Erythroblast (primary cell): ENCODE results near the gene SETD3.

ENCODE experiments used
- DNase-seq, 2 experiments: peaks; one replicate each; lab custom pipeline; 2025; lab: John Stamatoyannopoulos, UW
- GATA1 ChIP-seq: IDR thresholded peaks from 2 replicates; pipeline ENCODE4 v1.6.1; 2011; ENCODE audit warnings: low read depth, mild to moderate bottlenecking, control low read depth, low read length, moderate library complexity
- POLR2A ChIP-seq: IDR thresholded peaks from 2 replicates; pipeline ENCODE4 v1.6.1; 2011; ENCODE audit warnings: mild to moderate bottlenecking, low read length

Gene SETD3

DNA sequence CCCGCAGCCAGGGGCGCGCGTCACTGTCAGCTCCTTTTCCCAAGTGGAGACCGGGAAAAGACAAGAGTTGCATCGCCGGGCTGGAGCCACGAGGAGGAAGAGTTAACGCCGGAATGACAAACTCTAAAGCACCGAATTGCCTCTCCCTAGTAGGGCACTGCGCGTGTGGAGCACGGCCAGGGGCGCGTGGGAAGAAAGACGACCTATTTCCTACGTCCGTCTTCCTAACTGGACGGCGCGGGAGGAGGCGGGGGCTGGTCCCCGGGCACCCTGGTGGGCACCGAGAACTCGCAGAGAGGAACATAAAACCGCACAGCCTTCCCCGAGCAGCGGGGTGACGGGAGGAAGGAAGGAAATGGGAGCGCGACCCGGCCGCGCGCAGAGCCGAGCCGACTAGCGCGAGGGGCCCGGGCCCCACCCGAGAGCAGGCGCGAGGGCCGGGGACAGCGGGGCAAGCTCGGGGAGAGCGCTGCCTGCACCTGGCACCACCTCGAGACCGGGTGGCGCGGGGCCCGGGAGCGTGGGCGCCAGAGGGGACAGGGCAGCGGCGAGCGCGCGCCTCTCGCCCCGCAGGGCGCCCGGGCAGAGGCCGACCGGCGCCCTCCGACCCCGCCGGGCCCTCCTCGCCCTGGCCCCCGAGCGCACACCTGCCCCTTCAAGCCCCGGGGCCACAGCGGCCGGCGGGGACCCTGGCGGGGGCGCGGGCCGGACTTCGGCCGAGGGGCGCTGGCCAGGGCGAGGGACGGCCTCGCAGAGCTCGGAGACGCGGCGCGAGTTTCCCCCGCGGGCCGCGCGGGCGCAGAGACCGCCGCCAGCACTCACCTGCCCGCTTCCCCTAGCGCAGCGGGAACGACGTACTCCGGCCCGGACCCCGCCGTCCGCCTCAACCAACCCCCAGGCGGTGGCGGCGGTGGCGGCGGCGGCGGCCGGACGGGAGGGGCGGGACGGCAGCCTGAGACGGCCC lies at the start of gene SETD3:
Gene SETD3, minus strand, starts transcription at position 954 of the 964 bp plus-strand sequence. CDS start 15,054 bp downstream, outside the sequence.
- DNase-seq, result peak; percentile 55 to 69
- no peak for TF ChIP-seq GATA1
- TF ChIP-seq POLR2A, result no peak

DNA sequence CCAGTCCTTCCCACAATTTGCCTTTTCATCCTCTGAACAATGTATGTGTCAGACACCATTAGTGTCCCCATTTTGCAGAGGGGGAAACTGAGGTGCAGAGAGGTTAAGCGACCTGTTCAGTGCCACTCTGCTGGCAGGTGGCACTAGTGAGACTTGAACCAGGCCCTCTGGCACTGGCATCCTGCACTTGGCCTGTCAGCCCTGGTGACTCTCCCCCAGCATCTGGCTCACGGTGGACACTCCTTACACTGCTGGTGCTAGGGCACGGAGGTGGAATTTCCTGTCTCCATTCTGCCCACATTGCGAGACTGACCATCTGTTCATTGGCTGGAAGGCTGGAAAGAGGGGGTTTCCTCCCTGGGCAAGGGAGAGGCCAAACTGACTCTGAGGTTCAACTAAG lies 49.2 kb upstream of the SETD3 start:
- no peak for TF ChIP-seq GATA1
- no peak for TF ChIP-seq POLR2A
- no peak for DNase-seq

DNA sequence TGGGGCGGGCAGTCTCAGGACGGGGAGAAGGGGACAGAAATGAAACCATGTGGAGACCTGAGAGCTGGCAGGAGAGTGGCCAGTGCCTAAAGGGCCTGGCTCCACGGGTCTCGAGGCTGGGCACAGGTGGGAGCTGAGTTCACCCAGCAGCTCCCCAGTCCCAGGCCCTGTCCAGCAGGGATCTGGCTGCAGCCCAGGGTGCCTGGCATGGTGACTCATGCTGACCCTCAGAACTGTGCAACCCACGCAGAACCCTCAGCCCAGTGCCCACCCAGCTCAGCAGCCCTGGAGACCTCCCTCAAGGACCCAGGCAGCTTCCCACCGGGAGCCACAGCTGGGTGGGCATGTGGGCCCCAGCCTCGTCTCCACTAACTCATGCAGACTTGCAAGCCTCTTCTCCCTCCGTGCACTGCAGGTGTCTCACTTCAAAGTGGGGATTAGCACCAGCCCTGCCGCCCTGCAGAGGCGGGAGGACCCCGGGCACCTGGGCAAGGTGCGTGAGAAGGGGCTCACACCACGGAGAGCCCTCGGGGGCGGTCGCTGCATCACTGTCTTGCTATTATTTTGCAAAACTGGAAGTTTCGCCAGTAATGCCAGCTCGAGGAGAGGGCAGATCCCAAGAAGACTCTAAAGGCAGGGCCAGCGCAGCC lies 46.9 kb upstream of the SETD3 start:
- DNase-seq, result no peak
- TF ChIP-seq GATA1, result no peak
- no peak for TF ChIP-seq POLR2A

DNA sequence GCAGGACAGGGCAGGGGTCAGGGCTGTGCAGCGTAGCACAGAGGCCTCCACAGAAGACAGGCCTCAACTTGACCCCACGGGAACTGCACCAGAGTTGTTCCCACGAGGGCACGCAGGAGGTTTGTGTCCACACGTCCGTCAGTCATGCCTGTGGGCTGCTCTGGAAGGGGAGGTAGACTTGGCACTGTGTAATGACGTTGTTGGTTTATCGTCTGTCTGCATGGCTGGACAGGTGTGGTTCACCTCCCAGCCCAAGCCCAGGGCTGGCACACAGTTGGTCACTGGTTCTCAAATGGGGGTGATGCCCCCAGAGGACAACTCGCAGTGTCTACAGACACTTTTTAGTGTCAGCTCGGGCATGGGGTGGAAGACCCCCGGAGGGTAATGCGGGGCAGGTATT lies 46.4 kb upstream of the SETD3 start:
- TF ChIP-seq GATA1, result no peak
- TF ChIP-seq POLR2A, result no peak
- no peak for DNase-seq

DNA sequence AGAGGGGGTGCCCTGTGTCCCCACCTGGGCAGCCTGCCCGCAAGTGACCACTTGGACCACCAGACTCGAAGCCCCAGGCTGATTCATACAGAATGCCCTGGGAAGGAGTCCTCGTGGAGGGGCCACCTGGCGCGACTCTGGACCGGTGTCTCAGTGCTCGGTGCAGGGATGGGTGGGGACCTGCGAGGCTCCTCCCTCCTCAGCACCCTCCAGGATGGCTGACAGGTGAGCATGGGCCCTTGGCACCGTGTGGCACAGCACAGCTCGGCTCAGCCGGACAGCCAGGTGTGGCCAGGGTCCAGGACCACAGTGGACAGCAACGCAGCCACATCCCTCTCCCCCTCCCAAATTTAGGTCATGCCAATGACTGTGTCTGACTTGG lies 45.0 kb upstream of the SETD3 start:
- no peak for TF ChIP-seq GATA1
- no peak for TF ChIP-seq POLR2A
- DNase-seq, result no peak

DNA sequence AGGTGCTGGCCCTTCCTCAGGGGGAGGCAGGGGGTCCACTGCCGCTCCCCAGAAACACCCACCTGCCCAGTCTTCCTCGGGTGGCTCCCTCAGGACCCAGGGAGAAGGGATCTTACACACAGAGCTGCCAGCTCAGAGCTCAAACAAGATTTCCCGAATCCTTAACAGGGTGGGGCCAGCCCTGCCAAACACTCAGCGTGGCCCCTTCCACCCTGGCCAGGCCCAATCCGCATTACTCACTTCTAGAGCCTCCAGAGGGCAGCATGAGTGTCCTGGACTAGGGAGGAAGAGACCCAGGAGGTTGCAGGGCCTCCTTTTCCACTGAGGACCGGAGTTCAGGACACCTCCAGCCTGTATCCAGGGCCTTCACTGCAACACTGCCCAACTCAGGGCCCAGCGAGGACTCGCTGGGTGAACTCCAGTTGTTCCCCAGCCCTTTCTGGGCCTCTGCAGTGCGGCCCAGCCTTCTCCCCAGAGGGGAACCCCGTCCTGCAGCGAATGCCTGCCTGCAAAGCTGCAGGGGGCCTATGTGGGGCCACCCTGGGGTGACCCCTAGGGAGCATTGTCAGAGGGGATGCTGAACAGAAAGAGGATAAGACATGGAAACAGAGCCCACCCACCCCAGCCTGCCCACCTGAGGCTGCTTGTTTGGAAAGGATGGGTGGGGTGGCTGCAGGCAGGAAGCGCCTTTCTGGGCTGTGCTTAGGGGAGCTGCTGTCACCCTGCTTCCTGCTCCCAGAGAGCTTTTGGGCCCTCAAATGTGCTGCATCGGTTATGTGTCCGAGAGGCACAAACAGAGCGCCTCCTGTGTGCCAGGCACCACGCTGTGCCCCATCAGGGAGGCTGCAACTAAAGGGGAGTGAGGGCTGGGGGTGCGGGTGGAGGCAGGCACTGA lies 44.4 kb upstream of the SETD3 start:
- DNase-seq, result no peak
- TF ChIP-seq POLR2A (no peak), GATA1 (no peak)

DNA sequence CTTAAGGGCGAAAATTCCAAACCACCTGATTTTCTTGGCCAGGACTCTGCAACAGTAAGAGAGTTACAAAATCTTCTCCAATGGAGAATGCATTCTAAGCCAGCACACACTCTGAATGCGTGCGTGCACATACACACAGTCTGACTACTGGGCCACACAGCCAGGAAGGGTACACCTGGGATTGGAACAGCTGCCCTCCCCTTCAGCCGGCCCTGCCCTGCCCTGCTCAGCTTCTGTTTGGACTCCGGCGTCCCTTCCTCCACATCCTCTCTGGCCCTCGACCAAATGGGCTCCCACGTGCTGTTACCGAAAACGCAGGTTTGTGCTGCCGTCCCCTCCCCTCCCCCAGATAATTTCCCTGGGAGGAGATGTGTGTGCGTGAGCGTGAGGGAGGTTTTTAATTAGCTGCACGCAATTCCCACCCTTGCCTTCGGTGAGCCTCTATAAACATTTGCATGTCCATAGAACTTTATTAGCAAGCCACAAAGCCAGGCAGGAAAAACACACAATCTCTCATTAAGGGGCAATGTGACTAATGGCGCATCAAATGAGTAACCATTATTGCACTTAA lies 43.5 kb upstream of the SETD3 start:
- DNase-seq, result no peak
- TF ChIP-seq POLR2A (no peak), GATA1 (no peak)

DNA sequence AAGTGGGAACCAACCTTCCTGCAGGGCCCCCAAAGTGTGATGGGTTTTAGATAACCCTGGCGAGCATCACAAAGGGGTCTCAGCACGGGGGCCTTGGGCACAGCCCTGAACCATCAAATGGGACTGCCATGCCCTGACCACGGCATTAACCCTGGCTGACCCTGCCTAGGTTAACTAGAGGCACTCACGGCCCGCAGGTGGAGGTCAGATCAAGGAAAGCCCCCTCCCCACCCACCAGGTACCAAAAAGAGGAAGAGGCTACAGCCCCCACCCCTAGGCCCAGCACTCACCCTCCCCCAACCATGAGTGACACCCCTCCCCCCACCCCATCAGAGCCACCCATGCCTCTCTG lies 43.0 kb upstream of the SETD3 start:
- DNase-seq, result no peak
- no peak for TF ChIP-seq GATA1
- no peak for TF ChIP-seq POLR2A

DNA sequence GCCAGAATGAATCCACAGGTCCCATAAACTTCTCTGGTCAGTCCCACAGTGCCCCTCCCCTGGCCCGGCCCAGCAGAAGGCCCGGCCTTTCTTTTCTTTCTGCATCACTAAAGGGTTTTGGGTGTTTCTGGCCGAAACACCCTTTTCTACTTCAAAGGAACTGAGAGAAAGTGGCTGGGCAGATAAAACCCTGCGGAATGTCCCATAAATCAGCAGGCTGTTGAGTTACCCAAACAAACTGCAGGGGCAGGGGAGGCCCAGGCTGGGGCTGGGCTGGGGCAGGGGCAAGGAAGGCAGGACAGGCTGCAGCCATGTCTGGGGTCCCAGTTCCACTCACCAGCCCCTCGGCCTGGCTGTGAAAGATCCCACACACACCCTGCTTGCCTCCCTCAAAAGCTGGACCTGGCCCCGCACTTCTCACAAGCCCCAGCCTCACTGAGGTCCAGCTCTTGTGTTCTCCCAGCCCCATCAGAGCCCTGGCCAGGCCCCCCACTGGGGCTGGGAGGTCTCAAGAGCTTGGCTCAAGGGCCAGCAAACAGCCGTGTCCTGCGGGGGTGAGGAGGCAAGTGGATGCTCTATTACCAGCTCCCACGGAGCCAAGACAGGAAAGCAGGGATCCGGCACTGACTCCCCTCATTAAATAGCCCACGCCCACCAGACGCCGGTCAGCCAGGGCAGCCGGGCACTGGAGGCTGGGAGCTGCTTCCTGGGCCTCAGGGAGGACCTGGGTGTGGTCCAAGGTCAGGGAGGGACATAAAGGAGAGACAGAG lies 42.5 kb upstream of the SETD3 start:
- TF ChIP-seq POLR2A (no peak), GATA1 (no peak)
- no peak for DNase-seq

DNA sequence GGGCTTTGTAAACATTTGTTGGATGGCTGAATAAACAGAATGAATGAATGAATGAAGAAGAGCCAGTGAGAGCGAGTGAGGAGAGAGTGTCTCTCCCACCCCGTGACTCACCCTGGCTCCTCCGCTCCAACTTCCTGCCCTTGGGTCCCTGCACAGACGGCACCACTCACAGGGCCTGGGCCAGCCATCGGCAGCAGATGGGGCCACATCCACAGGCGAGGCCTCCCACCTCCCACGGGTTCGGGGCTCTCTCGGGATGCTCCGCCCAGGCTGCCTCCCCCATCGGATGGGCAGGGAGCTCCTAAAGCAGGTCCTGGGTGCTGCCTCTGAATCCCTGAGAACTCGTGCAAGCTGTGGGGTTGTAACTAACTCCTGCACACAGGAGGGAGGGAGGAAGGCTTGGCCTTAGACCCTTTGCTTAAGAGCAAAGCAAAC lies 41.8 kb upstream of the SETD3 start:
- TF ChIP-seq GATA1 (no peak), POLR2A (no peak)
- DNase-seq, result no peak

DNA sequence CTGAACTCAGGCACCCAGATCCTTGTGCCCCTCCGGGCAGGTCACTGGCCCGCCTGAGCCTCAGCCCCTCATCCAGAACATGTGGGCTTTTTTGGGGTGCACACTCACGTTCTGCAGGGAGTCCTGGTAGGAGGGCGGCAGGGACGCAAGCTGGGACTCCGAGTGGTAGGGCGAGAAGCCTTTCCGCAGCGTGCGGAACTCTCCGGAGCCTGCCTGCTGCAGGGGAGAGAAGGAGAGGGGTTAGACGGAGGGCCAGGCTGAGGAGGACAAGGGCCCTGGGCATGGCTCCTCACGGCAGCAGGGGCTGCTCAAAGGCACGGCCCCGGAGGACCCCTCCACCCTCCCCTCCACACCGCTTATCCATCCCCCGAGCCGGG lies 41.4 kb upstream of the SETD3 start:
- DNase-seq, result no peak
- TF ChIP-seq POLR2A (no peak), GATA1 (no peak)

DNA sequence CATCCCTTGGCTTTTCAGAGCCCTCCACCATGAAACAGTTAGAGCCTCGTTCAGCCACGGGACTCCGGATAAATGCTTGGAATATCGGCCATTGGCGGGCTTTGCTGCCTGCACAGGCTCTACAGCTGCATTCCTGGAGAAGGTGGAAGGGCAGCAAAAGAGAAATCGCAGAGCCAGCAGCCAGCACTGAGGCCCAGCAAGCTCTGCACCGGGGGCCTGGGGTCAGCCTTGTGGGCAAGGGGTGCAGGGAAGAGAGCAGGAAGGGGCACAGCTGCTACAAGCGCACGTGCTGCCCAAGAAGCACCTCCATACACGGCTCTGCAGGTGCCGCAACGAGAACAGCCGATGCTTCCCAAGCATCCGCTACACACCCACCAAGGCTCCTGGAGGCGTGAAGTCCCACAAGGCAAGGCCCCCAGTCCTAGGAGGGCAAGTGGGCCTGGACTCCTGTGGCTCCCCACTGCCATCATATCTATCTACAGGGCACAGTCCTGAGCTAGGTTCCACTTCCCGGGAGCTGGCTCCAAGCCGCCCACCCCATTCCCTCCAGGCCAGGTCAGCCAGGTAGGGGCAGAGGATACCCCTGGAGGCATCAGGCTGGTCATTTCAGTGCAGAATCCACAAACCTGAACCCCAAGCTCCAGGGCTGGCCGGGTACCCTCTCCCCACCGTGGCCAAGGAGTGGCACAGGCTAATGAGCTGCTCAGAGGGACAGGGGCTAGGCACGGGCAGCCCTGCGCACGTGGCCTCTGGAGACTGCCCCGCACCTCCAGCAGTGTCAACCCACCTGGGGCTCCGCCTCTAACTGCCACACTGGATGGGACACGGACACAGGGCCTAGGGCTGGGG lies 40.7 kb upstream of the SETD3 start:
- DNase-seq, result no peak
- TF ChIP-seq GATA1 (no peak), POLR2A (no peak)
